HEK293 (cell line): Measurements from ENCODE around the gene GPR137C.

Source experiments
- ATF2 ChIP-seq: fragments of 450-650 bp; formaldehyde crosslinking; IDR thresholded peaks from 2 replicates; pipeline ENCODE4 v1.5.1; 2016; ENCODE audit warnings: missing biosample characterization, missing genetic modification characterization, low read depth
- GLIS2 ChIP-seq: fragments of 450-650 bp; formaldehyde crosslinking; IDR thresholded peaks from 2 replicates; pipeline ENCODE4 v1.5.1; 2016; ENCODE audit warnings: missing biosample characterization, missing genetic modification characterization
- INSM2 ChIP-seq: fragments of 450-650 bp; formaldehyde crosslinking; IDR thresholded peaks from 2 replicates; pipeline ENCODE4 v1.5.1; 2016; ENCODE audit warnings: missing biosample characterization, missing genetic modification characterization
- PRDM6 ChIP-seq: fragments of 450-650 bp; formaldehyde crosslinking; IDR thresholded peaks from 2 replicates; pipeline ENCODE4 v1.5.1; 2017; ENCODE audit warnings: missing biosample characterization, missing genetic modification characterization
- REST ChIP-seq: fragments of 450-650 bp; formaldehyde crosslinking; IDR thresholded peaks from 2 replicates; pipeline ENCODE4 v1.5.1; 2016; ENCODE audit warnings: missing biosample characterization, missing genetic modification characterization
- SETDB1 ChIP-seq: IDR thresholded peaks from one replicate; pipeline ENCODE4 v1.6.1; 2017; ENCODE audit warnings: mild to moderate bottlenecking, low read length, moderate library complexity, mixed read lengths; ENCODE audit not compliant: insufficient read length
- TRIM28 ChIP-seq: IDR thresholded peaks from 2 replicates; pipeline ENCODE4 v1.6.1; 2011; ENCODE audit warnings: low read length, control low read depth, borderline replicate concordance
- TSHZ1 ChIP-seq: fragments of 450-650 bp; formaldehyde crosslinking; IDR thresholded peaks from 2 replicates; pipeline ENCODE4 v1.5.1; 2016; ENCODE audit warnings: missing biosample characterization, missing genetic modification characterization, borderline replicate concordance
- ZBTB1 ChIP-seq: fragments of 450-650 bp; formaldehyde crosslinking; IDR thresholded peaks from 2 replicates; pipeline ENCODE4 v1.5.1; 2016; ENCODE audit warnings: missing biosample characterization, missing genetic modification characterization
- ZBTB20 ChIP-seq: fragments of 450-650 bp; formaldehyde crosslinking; IDR thresholded peaks from 2 replicates; pipeline ENCODE4 v1.5.1; 2016; ENCODE audit warnings: missing biosample characterization, missing genetic modification characterization
- ZBTB21 ChIP-seq: fragments of 450-650 bp; formaldehyde crosslinking; IDR thresholded peaks from 2 replicates; pipeline ENCODE4 v1.5.1; 2017; ENCODE audit warnings: missing biosample characterization, missing genetic modification characterization
- ZEB2 ChIP-seq: fragments of 450-650 bp; formaldehyde crosslinking; IDR thresholded peaks from 2 replicates; pipeline ENCODE4 v1.5.1; 2016; ENCODE audit warnings: missing biosample characterization, missing genetic modification characterization
- ZNF157 ChIP-seq: fragments of 450-650 bp; formaldehyde crosslinking; IDR thresholded peaks from 2 replicates; pipeline ENCODE4 v1.5.1; 2016; ENCODE audit warnings: missing biosample characterization, missing genetic modification characterization
- ZNF2 ChIP-seq: fragments of 450-650 bp; formaldehyde crosslinking; IDR thresholded peaks from 2 replicates; pipeline ENCODE4 v1.5.1; 2016; ENCODE audit warnings: missing biosample characterization, missing genetic modification characterization
- ZNF214 ChIP-seq: fragments of 450-650 bp; formaldehyde crosslinking; IDR thresholded peaks from 2 replicates; pipeline ENCODE4 v1.5.1; 2017; ENCODE audit warnings: missing biosample characterization, mild to moderate bottlenecking, missing genetic modification characterization, borderline replicate concordance
- ZNF239 ChIP-seq: fragments of 450-650 bp; formaldehyde crosslinking; IDR thresholded peaks from 2 replicates; pipeline ENCODE4 v1.5.1; 2016; ENCODE audit warnings: missing biosample characterization, missing genetic modification characterization
- ZNF26 ChIP-seq: fragments of 450-650 bp; formaldehyde crosslinking; IDR thresholded peaks from 2 replicates; pipeline ENCODE4 v1.5.1; 2016; ENCODE audit warnings: missing biosample characterization, missing genetic modification characterization
- ZNF335 ChIP-seq: fragments of 450-650 bp; formaldehyde crosslinking; conservative IDR thresholded peaks from 2 replicates; pipeline ENCODE4 v1.5.1; 2016; ENCODE audit warnings: missing biosample characterization, missing genetic modification characterization
- ZNF473 ChIP-seq: fragments of 450-650 bp; formaldehyde crosslinking; IDR thresholded peaks from 2 replicates; pipeline ENCODE4 v1.5.1; 2017; ENCODE audit warnings: missing biosample characterization, missing genetic modification characterization
- ZNF529 ChIP-seq: fragments of 450-650 bp; formaldehyde crosslinking; IDR thresholded peaks from 2 replicates; pipeline ENCODE4 v1.5.1; 2017; ENCODE audit warnings: missing genetic modification characterization, missing biosample characterization; ENCODE audit not compliant: insufficient replicate concordance
- ZNF580 ChIP-seq: fragments of 450-650 bp; formaldehyde crosslinking; IDR thresholded peaks from 2 replicates; pipeline ENCODE4 v1.5.1; 2016; ENCODE audit warnings: missing biosample characterization, missing genetic modification characterization
- ZNF610 ChIP-seq: fragments of 450-650 bp; formaldehyde crosslinking; IDR thresholded peaks from 2 replicates; pipeline ENCODE4 v1.5.1; 2016; ENCODE audit warnings: missing biosample characterization, missing genetic modification characterization, borderline replicate concordance
- ZNF624 ChIP-seq: fragments of 450-650 bp; formaldehyde crosslinking; IDR thresholded peaks from 2 replicates; pipeline ENCODE4 v1.5.1; 2017; ENCODE audit warnings: missing biosample characterization, missing genetic modification characterization
- ZNF791 ChIP-seq: fragments of 450-650 bp; formaldehyde crosslinking; IDR thresholded peaks from 2 replicates; pipeline ENCODE4 v1.5.1; 2016; ENCODE audit warnings: missing biosample characterization, missing genetic modification characterization
- ZXDB ChIP-seq: fragments of 450-650 bp; formaldehyde crosslinking; IDR thresholded peaks from 2 replicates; pipeline ENCODE4 v1.5.1; 2016; ENCODE audit warnings: missing biosample characterization, missing genetic modification characterization

GPR137C gene

GRCh38 chr14:52553671-52554575 is 1.3 kb downstream of the GPR137C start (continued):
- no peak for TF ChIP-seq TSHZ1 (tag by site-specific recombination)
- peak; percentile 92 for TF ChIP-seq ZNF335 (tag by site-specific recombination)
- TF ChIP-seq ZBTB1 (tag by site-specific recombination), result no peak
- no peak for TF ChIP-seq ZNF580 (tag by site-specific recombination)
- TF ChIP-seq ZNF529 (tag by site-specific recombination), result no peak
- 0 out of 2 replicates have a peak, but pooled peaks have one; percentile 21 for TF ChIP-seq TRIM28
- peak; percentile 51; the same call in 1 of the 2 replicates for TF ChIP-seq ZBTB20 (tag by site-specific recombination)
- TF ChIP-seq INSM2 (tag by site-specific recombination), result no peak
- peak; percentile 43; the same call in 1 of the 2 replicates for TF ChIP-seq ZNF2 (tag by site-specific recombination)
- TF ChIP-seq ZNF473 (tag by site-specific recombination), result no peak
- no peak for TF ChIP-seq ZNF610 (tag by site-specific recombination)
- 0 out of 2 replicates have a peak, but pooled peaks have one; percentile 18 for TF ChIP-seq ZXDB (tag by site-specific recombination)
- no peak for TF ChIP-seq ZNF26
- TF ChIP-seq ZNF624 (tag by site-specific recombination), result no peak
- TF ChIP-seq ZEB2 (tag by site-specific recombination), result peak; percentile 73
- no peak for TF ChIP-seq ZNF791 (tag by site-specific recombination)
- TF ChIP-seq ATF2, result peak; percentile 98
- no peak for TF ChIP-seq ZNF214 (tag by site-specific recombination)
- TF ChIP-seq REST (tag by site-specific recombination), result peak; percentile 8; the same call in 1 of the 2 replicates
- TF ChIP-seq GLIS2 (tag by site-specific recombination), result peak; percentile 47; the same call in 1 of the 2 replicates
- no peak for TF ChIP-seq SETDB1
- TF ChIP-seq ZNF157, result no peak
- no peak for TF ChIP-seq ZNF239 (tag by site-specific recombination)
- TF ChIP-seq PRDM6 (tag by site-specific recombination), result no peak
- TF ChIP-seq ZBTB21, result 0 out of 2 replicates have a peak, but pooled peaks have one; percentile 14
